Measurements from ENCODE around the gene CCM2.
A peak's percentile ranks its signal among the peaks of the same experiment; 100 is the strongest.

Gene CCM2

GRCh38 chr7:44969049-44969700, 30.8 kb upstream of the CCM2 start:
- peak in 1 of 5 donors; percentile 0 for DNase-seq

- DNase-seq = peak in 1 of 5 donors; percentile 1
Observed at GRCh38 chr7:44969701-44970522, 30.1 kb upstream of the CCM2 start.

GRCh38 chr7:44970523-44971051, 29.4 kb upstream of the CCM2 start:
- no peak for DNase-seq

GRCh38 chr7:44971188-44971901, 28.7 kb upstream of the CCM2 start:
- no peak for DNase-seq

GRCh38 chr7:44971902-44972441, 28.0 kb upstream of the CCM2 start:
- DNase-seq = no peak

- DNase-seq = no peak
Observed at GRCh38 chr7:44972562-44972961, 27.4 kb upstream of the CCM2 start.

GRCh38 chr7:44973610-44974401, 26.2 kb upstream of the CCM2 start:
- peak in 3 of 5 donors; percentile 47 to 56 (median 54) for DNase-seq

- no peak for DNase-seq
Observed at GRCh38 chr7:44974549-44974948, 25.5 kb upstream of the CCM2 start.

- no peak for DNase-seq
Observed at GRCh38 chr7:44975331-44976039, 24.5 kb upstream of the CCM2 start.

- no peak for DNase-seq
Observed at GRCh38 chr7:44976040-44976745, 23.8 kb upstream of the CCM2 start.

- no peak for DNase-seq
Observed at GRCh38 chr7:44976746-44977196, 23.2 kb upstream of the CCM2 start.

GRCh38 chr7:44977304-44977958, 22.6 kb upstream of the CCM2 start:
- peak in 4 of 5 donors; percentile 48 to 91 (median 54) for DNase-seq

GRCh38 chr7:44977959-44978335, 22.1 kb upstream of the CCM2 start:
- peak in 1 of 5 donors; percentile 57 for DNase-seq

GRCh38 chr7:44978511-44979366, 21.3 kb upstream of the CCM2 start, which contains the start of gene MYO1G:
TSS of gene MYO1G (minus strand) at chr7:44979015. CDS start at chr7:44978961, 54 bp downstream.
- peak; percentile 70 to 98 (median 76) for DNase-seq

- DNase-seq = no peak
Observed at GRCh38 chr7:44979481-44980392, 20.3 kb upstream of the CCM2 start.

GRCh38 chr7:44980393-44981034, 19.5 kb upstream of the CCM2 start:
- DNase-seq = peak in 4 of 5 donors; percentile 42 to 91 (median 56)

- DNase-seq = peak in 1 of 5 donors; percentile 51
Observed at GRCh38 chr7:44981035-44981706, 18.8 kb upstream of the CCM2 start.

All from T-helper 1 cell (primary cell).